ENCODE measurements around the gene TENM3.

The TENM3 gene

GRCh38 chr4:182405087-182405486 is 161.9 kb downstream of the TENM3 start (continued):
- TF ChIP-seq ZNF510 (tag by site-specific recombination; IDR thresholded peaks at IDR 0.05; ENCODE audit: insufficient replicate concordance) (no peak), SALL2 (tag by site-specific recombination; IDR thresholded peaks at IDR 0.05; ENCODE audit: borderline replicate concordance) (no peak), ELK4 (IDR thresholded peaks at IDR 0.05; ENCODE audit: borderline replicate concordance, low read depth, low read length) (no peak), GFI1B (tag by site-specific recombination; IDR thresholded peaks at IDR 0.05) (no peak), ZNF16 (tag by site-specific recombination; IDR thresholded peaks at IDR 0.05; ENCODE audit: low read depth) (no peak), WT1 (tag by site-specific recombination; IDR thresholded peaks at IDR 0.05) (no peak), ZBTB11 (tag by site-specific recombination; conservative IDR thresholded peaks at IDR 0.05; ENCODE audit: low read depth) (no peak), ZNF184 (tag by site-specific recombination; IDR thresholded peaks at IDR 0.05) (no peak)
- TF ChIP-seq, protein P1, sequence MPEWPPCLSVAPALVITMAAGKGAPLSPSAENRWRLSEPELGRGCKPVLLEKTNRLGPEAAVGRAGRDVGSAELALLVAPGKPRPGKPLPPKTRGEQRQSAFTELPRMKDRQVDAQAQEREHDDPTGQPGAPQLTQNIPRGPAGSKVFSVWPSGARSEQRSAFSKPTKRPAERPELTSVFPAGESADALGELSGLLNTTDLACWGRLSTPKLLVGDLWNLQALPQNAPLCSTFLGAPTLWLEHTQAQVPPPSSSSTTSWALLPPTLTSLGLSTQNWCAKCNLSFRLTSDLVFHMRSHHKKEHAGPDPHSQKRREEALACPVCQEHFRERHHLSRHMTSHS (tag by site-specific recombination; IDR thresholded peaks at IDR 0.05), result no peak

- Histone ChIP-seq H3K4me3 (ENCODE audit: low read depth, low read length) (no peak overlapping the region), H3K4me1 (ENCODE audit: control insufficient read depth, insufficient read depth, low read length) (no peaks in the 10 kb centered on the region), H3K27ac (ENCODE audit: extremely low read depth, low read depth, low read length) (no peak overlapping the region), H3K9me3 (ENCODE audit: control insufficient read depth, insufficient read depth, low read depth, low read length) (no peaks in the 10 kb centered on the region), H3K36me3 (ENCODE audit: control insufficient read depth in 2 of 2, insufficient read depth in 1 of 2, low read length in 2 of 2) (no peaks in the 10 kb centered on the region)
- POLR2A ChIA-PET, result no interaction called here
- TF ChIP-seq ZNF121 (tag by site-specific recombination; IDR thresholded peaks at IDR 0.05) (no peak), KLF1 (tag by site-specific recombination; IDR thresholded peaks at IDR 0.05) (no peak), ZNF560 (tag by site-specific recombination; IDR thresholded peaks at IDR 0.05; ENCODE audit: borderline replicate concordance) (no peak), YY1 (tag by site-specific recombination; IDR thresholded peaks at IDR 0.05) (no peak), GFI1B (tag by site-specific recombination; IDR thresholded peaks at IDR 0.05) (no peak), SCRT1 (tag by site-specific recombination; IDR thresholded peaks at IDR 0.05; ENCODE audit: borderline replicate concordance) (no peak), ZNF670 (tag by site-specific recombination; IDR thresholded peaks at IDR 0.05; ENCODE audit: low read depth) (no peak), ZNF302 (tag by site-specific recombination; IDR thresholded peaks at IDR 0.05; ENCODE audit: low read depth) (no peak), PRDM1 (tag by site-specific recombination; IDR thresholded peaks at IDR 0.05) (no peak), ZBTB26 (tag by site-specific recombination; optimal IDR thresholded peaks at IDR 0.05) (no peak), ZNF280C (tag by site-specific recombination; IDR thresholded peaks at IDR 0.05) (no peak), ZNF24 (tag by site-specific recombination; IDR thresholded peaks at IDR 0.05) (no peak), FEZF1 (tag by site-specific recombination; IDR thresholded peaks at IDR 0.05) (no peak), ZNF426 (tag by site-specific recombination; IDR thresholded peaks at IDR 0.05) (no peak), ZNF571 (tag by site-specific recombination; IDR thresholded peaks at IDR 0.05) (no peak)
- TF ChIP-seq, protein P2, sequence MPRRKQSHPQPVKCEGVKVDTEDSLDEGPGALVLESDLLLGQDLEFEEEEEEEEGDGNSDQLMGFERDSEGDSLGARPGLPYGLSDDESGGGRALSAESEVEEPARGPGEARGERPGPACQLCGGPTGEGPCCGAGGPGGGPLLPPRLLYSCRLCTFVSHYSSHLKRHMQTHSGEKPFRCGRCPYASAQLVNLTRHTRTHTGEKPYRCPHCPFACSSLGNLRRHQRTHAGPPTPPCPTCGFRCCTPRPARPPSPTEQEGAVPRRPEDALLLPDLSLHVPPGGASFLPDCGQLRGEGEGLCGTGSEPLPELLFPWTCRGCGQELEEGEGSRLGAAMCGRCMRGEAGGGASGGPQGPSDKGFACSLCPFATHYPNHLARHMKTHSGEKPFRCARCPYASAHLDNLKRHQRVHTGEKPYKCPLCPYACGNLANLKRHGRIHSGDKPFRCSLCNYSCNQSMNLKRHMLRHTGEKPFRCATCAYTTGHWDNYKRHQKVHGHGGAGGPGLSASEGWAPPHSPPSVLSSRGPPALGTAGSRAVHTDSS (tag by site-specific recombination; IDR thresholded peaks at IDR 0.05), result no peak
- CTCF ChIA-PET, result no interaction called here
Observed at GRCh38 chr4:182409271-182409670, 166.1 kb downstream of the TENM3 start.
